ENCODE data around the gene MT1X.
A peak's percentile ranks its signal among the peaks of the same experiment; 100 is the strongest.

MT1X gene

DNA sequence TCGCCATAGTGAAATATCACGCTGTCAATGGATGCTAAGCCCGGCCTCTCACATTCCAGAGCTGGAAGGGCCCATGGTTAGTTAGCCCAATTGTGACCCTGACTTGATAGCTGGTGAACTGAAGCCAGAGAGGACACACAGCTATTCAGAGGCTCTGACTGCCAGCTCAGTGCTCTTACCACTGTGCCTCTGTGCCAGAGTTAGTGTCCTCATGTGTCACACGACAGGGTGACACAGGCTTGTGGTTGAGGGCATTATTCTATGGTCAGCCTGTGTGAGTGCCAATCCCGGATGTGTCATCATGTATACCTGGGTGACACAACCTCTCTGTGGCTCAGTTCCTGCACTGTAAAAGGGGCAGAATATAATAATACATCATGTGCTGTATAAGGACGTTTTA, 2.5 kb upstream of the MT1X start:
- no peak for DNase-seq

DNA sequence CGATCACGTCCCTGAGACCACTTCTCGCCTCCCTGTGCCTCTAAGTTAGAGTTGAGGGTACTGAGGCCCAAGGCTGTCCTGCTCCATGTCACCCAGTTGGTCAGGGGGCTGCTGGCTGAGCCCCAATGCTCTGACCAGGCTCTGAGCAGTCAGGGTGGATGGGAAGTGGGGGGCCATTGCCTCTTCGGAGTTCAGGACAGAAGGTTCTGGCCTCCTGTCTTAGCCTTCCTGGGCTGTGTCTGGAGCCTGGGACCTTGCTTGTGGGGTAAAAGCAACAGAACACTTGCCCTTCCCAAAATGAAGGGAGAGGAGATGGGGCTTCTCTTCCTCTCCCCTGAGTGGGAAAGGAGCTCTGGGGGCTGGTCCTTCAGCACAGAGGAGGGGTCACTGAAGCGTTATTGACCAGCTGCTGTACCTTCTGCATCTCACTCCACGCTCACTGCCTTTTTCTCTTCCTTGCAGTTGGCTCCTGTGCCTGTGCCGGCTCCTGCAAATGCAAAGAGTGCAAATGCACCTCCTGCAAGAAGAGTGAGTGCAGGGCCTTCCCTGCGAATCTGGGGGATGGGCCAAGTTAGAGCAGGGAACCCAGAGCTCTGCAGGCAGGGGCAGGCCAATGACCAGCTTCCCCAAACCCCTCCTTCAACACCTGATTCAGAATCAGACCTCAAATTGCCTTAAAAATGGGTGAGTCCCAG, 580 bp downstream of the MT1X start:
- DNase-seq = peak in 1 of 2 donors; percentile 18

DNA sequence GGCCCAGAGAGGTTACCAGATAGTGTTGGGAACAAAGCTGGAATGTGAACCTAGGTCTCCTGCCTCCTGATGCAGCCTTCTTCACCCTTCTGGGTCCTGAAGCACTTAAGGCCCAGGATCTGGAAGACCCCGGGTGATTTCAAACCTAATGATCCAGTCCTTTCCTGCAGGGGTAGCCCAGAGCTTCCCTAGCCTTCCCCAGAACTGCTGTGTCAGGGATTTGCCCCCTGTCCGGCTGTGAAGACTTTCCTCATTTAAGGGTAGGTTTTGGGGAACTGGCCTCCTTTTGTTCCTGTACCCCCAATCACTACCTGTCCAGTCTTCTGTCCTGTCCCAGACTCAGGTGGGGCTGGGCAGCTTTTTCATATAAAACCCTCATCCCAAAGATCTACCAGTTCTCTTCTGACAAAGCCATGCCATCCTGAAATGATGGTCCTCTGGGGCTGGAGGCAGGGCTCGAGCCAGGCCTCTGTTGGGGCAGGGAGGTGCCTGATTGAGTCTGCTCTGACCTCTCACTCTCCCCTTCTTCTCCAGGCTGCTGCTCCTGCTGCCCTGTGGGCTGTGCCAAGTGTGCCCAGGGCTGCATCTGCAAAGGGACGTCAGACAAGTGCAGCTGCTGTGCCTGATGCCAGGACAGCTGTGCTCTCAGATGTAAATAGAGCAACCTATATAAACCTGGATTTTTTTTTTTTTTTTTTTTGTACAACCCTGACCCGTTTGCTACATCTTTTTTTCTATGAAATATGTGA, 1.3 kb downstream of the MT1X start:
- DNase-seq = no peak

DNA sequence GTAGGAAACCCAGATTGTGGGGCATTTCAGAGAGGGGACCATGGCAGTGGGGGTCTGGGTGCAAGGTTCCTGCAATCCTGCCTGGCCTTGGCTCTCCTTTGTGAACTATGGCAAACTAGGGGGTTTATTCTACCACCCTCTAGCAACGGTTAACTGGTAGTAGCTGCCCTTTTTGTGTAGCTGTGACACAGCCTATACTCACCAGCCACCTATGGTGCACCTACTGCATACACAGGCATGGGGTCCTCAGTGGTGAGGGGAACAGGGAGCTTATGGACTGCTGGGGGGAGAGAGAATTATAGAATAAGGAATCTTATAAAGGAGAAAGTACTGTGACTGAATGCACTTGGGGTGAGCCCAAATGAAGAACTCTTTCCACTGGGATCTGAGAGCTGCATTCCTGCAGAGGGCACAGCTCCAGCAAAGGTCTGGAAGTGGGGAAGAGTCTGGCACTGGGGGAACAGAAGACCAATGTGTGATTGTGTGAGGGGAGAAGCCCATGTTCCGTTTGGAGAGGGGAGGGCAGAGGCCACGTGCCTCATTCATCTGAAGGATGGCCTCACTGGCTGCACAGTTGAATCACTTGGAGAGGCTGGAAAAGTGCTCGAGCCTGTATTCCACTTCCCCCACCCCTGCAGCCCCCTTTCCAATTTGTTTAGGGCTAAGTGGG, 2.1 kb downstream of the MT1X start:
- DNase-seq = no peak

DNA sequence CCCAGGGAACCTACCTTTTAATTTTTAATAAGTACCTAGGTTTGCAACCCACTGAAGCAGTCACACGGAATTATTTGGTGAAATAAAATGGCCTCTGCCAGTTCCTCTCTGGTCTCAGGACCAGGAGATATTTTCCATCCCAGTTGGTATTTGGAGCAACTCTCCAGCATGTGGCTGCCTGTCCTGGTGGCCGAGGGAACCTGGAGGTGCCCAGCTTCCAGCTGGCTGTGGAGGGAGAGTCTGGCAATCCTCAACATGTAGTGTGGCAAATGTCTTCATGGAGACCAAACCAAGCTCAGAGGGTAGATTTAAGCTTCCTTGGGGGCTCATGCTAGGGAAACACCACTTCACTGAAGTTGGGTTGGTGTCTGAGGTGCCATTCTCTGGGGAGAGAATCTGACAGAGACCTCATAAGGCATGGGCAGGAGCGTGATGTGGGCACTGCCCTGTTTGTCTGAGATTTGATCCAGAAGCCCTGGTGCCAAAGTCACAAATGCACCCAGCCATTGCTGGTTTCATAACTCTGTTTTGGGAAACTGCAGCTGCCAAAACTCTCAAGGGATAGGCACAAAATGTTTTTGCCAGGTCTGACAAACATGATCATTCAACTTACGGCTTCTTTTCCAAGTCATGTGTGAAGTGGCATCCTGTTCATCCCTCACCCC, 2.8 kb downstream of the MT1X start:
- DNase-seq = no peak

DNA sequence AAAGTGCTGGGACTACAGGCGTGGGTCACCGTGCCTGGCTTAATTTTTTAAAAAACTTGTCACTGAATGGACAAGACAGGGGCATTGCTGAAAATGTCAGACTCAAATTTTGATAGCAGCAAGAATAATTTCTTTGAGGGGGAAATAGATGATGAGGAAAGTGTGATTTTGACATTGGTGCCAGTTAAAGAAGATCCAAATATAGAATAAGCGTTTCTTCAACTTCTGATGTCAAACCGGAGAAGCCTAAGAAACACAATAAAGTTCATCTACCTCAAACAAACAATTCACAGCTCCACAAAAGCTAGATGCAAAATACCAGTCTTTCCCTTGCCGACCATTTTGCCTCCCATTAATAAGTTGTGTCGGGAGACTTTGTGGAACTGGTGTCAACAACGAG, 4.5 kb downstream of the MT1X start:
- DNase-seq = no peak

DNA sequence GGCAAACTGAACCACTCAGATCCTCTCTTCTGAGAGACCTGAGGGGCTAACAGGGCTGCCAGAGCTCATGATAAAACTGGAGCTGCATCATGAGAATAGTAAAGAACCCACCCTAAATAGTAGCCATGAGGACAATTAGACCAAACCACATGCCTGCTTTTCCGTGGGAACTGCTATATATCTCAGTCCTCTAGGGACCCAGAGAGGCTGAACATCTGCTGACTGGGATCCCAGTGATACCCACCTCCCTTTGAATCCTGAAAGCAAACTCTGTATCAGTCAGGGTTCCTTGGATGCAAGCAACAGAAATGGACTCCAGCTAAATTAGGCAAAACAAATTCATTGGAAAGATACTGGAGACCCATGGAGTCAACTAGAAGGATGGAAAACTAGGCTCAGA, 6.5 kb downstream of the MT1X start:
- no peak for DNase-seq

DNA sequence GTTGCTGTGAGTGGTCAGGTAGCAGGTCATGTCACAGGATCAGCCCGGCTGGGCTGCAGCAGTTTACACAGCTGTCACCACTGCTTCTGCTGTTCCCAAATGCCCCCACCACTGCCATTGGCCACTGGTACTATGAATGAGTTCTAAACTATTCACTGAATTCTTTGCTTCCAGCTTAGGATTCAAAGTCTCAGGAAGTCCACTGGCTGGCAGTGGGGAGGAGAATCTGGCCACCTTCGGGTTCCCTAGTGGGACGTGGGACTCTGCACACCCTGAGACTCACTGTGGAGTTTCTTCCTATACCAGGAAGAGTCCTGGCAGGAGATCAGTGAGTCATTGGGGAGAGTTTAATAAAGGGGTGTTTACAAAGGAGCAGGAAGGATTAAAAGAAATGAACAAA, 6.9 kb downstream of the MT1X start:
- no peak for DNase-seq

- no peak for DNase-seq
Observed at GRCh38 chr16:56690420-56691122, 8.3 kb downstream of the MT1X start.

DNA sequence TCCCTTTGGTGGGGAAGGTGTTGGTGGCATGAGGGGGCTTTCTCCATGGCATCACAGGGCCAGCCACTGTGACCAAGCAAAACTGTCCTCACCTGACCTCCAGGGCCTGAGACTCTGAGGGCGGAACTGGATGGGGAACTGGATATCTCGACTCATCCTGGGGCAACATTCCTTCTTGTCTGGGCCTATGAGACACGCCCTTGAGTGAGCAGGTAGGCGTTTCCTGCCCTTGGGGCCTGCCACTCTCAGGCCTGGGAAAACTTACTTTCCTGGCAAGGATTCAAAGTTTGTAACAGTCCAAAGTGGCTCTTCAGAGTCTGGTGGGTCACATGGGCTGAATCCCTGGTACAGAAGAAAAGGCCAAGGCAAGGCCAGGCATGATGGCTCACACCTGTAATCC, 9.6 kb downstream of the MT1X start:
- DNase-seq = no peak

DNA sequence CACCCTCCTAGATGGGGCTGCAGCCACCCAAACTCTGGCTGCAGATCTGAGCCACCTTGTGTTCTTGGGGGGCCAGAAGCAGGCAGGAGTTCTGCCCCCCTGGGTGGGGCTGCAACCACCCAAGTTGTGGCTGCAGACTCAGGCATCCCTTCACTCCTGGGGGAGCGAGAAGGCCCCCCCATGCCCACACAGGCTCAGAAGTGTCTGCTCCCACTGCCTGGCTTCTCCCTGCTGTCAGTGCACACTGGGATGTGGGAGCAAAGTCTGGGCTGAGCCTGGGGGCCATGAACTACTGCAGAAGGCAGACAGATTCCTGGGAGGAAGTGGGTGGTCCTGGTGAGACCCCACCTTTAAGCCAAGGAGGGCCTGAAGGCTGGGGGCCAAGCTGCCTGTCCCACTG, 13.0 kb downstream of the MT1X start:
- no peak for DNase-seq

DNA sequence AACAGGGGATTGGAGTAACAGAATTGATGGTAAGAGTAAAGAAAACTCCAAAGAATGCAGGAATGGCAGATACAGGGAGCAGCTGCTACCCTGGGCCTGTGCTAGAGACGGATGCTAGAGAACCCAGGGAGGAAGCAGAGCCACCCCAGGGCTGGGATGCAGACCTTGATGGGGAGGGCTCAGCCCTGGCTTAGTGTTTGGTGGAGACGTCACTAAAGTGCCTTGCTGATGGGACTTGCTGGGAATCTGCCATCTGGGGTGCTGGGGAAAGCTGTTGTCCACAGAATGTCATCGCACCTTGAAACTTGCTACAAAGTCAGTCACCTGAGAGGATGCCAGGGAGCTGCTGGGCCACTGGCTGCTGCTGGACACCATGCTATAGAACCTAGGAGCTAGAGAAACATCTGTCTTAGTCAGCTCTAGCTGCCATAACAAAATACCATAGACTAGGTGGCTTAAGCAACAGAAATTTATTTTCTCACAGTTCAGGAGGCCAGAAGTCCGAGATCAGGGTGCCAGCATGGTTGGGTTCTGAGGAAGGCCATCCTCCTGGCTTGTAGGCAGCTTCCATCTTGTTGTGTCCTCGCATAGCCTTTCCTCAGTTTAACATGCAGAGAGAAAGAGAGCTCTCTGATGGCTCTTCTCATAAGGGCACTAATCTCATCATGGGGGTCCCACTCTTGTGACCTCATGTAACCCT, 15.3 kb downstream of the MT1X start:
- no peak for DNase-seq

GRCh38 chr16:56700195-56700594, 17.9 kb downstream of the MT1X start:
- no peak for DNase-seq

GRCh38 chr16:56700631-56701030, 18.4 kb downstream of the MT1X start:
- DNase-seq = no peak

- no peak for DNase-seq
Observed at GRCh38 chr16:56701534-56701933, 19.3 kb downstream of the MT1X start.

DNA sequence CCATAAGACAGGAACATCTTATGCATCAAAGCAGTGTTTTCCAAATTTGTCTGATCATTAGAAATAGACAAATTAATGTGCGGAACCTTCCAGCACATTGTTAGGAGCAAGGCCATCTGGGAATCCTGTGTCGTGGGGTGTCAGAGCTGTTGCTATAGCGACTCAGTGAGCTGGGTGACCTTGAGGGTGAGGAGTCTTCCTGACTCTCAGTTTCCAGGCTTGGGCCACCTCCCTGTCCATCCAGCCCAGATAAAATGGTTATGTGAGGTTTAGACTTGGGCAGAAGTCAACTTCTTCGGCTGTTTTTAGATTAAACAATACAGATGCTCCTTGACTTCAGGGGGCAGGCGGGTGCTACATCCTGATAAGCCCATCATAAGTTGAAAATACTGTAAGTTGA, 20.6 kb downstream of the MT1X start:
- no peak for DNase-seq

- DNase-seq = peak in 1 of 2 donors; percentile 4
Observed at GRCh38 chr16:56708525-56709442, 26.5 kb downstream of the MT1X start.

GRCh38 chr16:56709443-56710040, 27.3 kb downstream of the MT1X start:
- no peak for DNase-seq

DNA sequence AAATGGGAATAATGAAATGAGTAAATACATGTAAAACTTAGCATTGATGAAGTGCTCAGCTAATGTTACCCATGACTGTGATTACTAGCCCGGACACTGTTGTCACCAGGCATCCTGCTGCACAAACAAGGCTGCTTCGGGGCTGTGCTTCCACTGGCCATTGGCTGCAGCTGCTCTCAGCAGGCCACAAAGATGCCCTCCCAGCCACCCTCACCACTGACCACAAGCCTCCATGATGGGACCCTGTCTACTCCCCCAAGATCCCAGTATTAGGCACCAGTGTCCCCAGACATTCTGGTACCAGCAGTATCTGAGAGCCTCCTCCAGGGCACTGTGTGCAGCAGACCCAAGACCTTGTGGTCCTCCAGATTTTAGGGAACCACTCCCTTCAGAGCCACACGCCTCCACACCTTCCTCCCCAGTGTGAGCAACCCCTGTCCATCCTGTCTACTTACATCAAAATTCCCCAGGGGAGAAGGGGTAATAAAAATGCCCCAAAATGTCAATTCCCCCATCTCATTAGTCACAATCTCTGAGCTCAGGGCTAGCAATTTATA, 28.0 kb downstream of the MT1X start:
- no peak for DNase-seq

GRCh38 chr16:56711862-56712261, 29.6 kb downstream of the MT1X start:
- DNase-seq = no peak
